WTC11 (cell line): ENCODE data around the gene TMEM120B.

Experiments used
- AFF4 ChIP-seq: sonication (generic); formaldehyde crosslinking; IDR thresholded peaks from 2 replicates; pipeline ENCODE4 v1.8.1; 2023; ENCODE audit warnings: mild to moderate bottlenecking, missing genetic modification reagents, borderline replicate concordance
- CREB1 ChIP-seq: sonication (generic); formaldehyde crosslinking; IDR thresholded peaks from 2 replicates; pipeline ENCODE4 v1.8.0; 2023; ENCODE audit warnings: mild to moderate bottlenecking, missing genetic modification reagents
- CTCF ChIP-seq: fragments of 200-600 bp; IDR thresholded peaks from 2 replicates; pipeline ENCODE4 v1.8.0; 2022; ENCODE audit warnings: antibody characterized with exemption
- ETV6 ChIP-seq: sonication (generic); formaldehyde crosslinking; IDR thresholded peaks from 2 replicates; pipeline ENCODE4 v1.8.1; 2022; ENCODE audit warnings: mild to moderate bottlenecking, missing genetic modification reagents
- NR1H2 ChIP-seq: sonication (generic); formaldehyde crosslinking; IDR thresholded peaks from 2 replicates; pipeline ENCODE4 v1.9.0; 2021; ENCODE audit warnings: mild to moderate bottlenecking, moderate library complexity, missing genetic modification reagents
- USF2 ChIP-seq: sonication (generic); formaldehyde crosslinking; IDR thresholded peaks from 2 replicates; pipeline ENCODE4 v1.8.1; 2023; ENCODE audit warnings: mild to moderate bottlenecking, missing genetic modification reagents, moderate library complexity
- TF ChIP-seq, protein P1 (sequence below): sonication (generic); formaldehyde crosslinking; IDR thresholded peaks from 2 replicates; pipeline ENCODE4 v1.8.0; 2022; ENCODE audit warnings: mild to moderate bottlenecking, missing genetic modification reagents
- TF ChIP-seq, protein P2 (sequence below): sonication (generic); formaldehyde crosslinking; IDR thresholded peaks from 2 replicates; pipeline ENCODE4 v1.8.1; 2022; ENCODE audit warnings: missing genetic modification reagents, borderline replicate concordance

DNA sequence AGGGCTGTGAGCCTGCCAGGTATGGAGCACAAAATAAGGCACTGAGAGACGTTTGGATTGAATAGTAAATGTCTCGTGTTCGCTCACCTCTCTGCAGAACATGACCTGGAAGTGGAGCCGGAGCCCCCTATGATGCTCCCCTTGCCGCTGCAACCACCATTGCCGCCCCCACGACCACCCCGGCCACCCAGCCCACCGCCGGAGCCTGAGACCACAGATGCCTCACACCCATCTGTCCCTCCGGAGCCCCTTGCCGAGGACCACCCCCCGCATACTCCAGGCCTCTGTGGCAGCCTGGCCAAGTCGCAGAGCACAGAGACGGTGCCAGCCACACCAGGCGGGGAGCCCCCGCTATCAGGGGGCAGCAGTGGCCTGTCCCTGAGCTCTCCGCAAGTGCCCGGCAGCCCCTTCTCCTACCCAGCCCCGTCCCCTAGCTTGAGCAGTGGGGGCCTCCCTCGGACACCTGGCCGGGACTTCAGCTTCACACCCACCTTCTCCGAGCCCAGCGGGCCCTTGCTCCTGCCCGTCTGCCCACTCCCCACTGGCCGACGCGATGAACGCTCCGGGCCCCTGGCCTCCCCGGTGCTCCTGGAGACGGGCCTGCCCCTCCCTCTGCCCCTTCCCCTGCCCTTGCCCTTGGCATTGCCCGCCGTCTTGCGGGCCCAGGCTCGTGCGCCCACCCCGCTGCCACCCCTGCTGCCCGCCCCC, 110.0 kb downstream of the TMEM120B start:
- no peak for TF ChIP-seq AFF4 (CRISPR knock-in tag)
- no peak for TF ChIP-seq CTCF
- TF ChIP-seq, protein P1, sequence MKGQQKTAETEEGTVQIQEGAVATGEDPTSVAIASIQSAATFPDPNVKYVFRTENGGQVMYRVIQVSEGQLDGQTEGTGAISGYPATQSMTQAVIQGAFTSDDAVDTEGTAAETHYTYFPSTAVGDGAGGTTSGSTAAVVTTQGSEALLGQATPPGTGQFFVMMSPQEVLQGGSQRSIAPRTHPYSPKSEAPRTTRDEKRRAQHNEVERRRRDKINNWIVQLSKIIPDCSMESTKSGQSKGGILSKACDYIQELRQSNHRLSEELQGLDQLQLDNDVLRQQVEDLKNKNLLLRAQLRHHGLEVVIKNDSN (CRISPR knock-in tag): no peak
- TF ChIP-seq, protein P2, sequence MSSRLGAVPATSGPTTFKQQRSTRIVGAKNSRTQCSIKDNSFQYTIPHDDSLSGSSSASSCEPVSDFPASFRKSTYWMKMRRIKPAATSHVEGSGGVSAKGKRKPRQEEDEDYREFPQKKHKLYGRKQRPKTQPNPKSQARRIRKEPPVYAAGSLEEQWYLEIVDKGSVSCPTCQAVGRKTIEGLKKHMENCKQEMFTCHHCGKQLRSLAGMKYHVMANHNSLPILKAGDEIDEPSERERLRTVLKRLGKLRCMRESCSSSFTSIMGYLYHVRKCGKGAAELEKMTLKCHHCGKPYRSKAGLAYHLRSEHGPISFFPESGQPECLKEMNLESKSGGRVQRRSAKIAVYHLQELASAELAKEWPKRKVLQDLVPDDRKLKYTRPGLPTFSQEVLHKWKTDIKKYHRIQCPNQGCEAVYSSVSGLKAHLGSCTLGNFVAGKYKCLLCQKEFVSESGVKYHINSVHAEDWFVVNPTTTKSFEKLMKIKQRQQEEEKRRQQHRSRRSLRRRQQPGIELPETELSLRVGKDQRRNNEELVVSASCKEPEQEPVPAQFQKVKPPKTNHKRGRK (CRISPR knock-in tag): no peak
- no peak for TF ChIP-seq CREB1
- no peak for TF ChIP-seq ETV6 (CRISPR knock-in tag)
- TF ChIP-seq USF2 (CRISPR knock-in tag): no peak
- TF ChIP-seq NR1H2 (CRISPR knock-in tag): no peak
